Activated CD4-positive, alpha-beta T cell treated with anti-CD3 and anti-CD28 coated beads, Interleukin-2, amount 10 ng/mL, durations not matched to agents 7 days and 5 days (primary cell): ENCODE data around the gene ERVW-1. TPM values are rescaled to one million over a fixed set of nuclear protein-coding genes. Genes with fewer than 3 reads are reported as not detected.

Source experiments
- CTCF ChIA-PET: fragments of 350-600 bp; sonication (Branson Sonifier 250); formaldehyde crosslinking; loops from one replicate; lab custom pipeline; 2021; ENCODE audit warnings: antibody characterized with exemption; lab: Charles Lee
- POLR2A ChIA-PET: fragments of 350-600 bp; sonication (Branson Sonifier 250); formaldehyde crosslinking; loops from one replicate; lab custom pipeline; 2021; ENCODE audit warnings: antibody characterized with exemption; lab: Charles Lee
- DNase-seq: peaks from one replicate; pipeline ENCODE4 v3.0.0-alpha.2; 2020
- H3K27ac Mint-ChIP-seq: one replicate; pipeline ENCODE4 v1.8.0; 2021; ENCODE audit warnings: mild to moderate bottlenecking, moderate library complexity, mixed read lengths
- H3K27me3 Mint-ChIP-seq: one replicate; pipeline ENCODE4 v1.8.0; 2021; ENCODE audit warnings: mixed read lengths
- H3K36me3 Mint-ChIP-seq: one replicate; pipeline ENCODE4 v1.8.0; 2021; ENCODE audit warnings: low read depth, mixed read lengths
- H3K4me1 Mint-ChIP-seq: one replicate; pipeline ENCODE4 v1.8.0; 2021; ENCODE audit warnings: mixed read lengths
- H3K4me3 Mint-ChIP-seq: one replicate; pipeline ENCODE4 v1.8.0; 2021; ENCODE audit warnings: mild to moderate bottlenecking, moderate library complexity, mixed read lengths
- H3K9me3 Mint-ChIP-seq: one replicate; pipeline ENCODE4 v1.8.0; 2021; ENCODE audit warnings: mixed read lengths
- total RNA-seq, 2 experiments: library from RNA; stranded (reverse); gene quantifications; one replicate each; pipeline ENCODE4 v1.2.3, GENCODE V29; 2021

Gene ERVW-1
- total RNA-seq, 2 experiments from 2014 or later = not detected

GRCh38 chr7:92436612-92437445, 40.9 kb downstream of the ERVW-1 start:
- ChIA-PET POLR2A (no interaction called here), CTCF (interaction anchor here (1.0 to 1.7 kb wide), 2 partner anchors 10 to 12 kb away, joined by 3 read pairs; partner anchors contain the start of gene GATAD1)
- no peak for DNase-seq
- Mint-ChIP-seq H3K9me3 (no peaks in the 10 kb centered on the region), H3K4me1 (no peaks in the 10 kb centered on the region), H3K4me3 (no peak overlapping the region), H3K27ac (no peak overlapping the region), H3K36me3 (no peaks in the 10 kb centered on the region), H3K27me3 (no peaks in the 10 kb centered on the region)

DNA sequence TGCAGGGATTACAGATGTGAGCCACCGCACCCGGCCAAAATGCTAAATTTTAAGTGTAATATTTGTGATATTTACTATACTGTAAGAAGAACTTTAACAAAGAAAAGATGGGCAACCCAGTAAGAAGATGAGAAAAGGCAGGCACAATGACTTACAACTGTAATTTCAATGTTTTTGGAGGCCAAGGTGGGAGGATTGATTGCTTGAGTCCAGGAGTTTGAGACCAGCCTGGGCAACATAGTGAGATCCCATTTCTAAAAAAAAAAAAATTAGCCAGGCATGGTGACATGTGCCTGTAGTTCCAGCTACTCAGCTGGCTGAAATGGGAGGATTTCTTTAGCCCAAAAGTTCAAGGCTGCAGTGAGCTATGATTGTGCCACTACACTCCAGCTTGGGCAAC, 42.2 kb downstream of the ERVW-1 start:
- Mint-ChIP-seq H3K27ac (no peak overlapping the region), H3K4me1 (no peaks in the 10 kb centered on the region), H3K9me3 (no peaks in the 10 kb centered on the region), H3K36me3 (no peaks in the 10 kb centered on the region), H3K4me3 (no peak overlapping the region), H3K27me3 (no peaks in the 10 kb centered on the region)
- ChIA-PET POLR2A (no interaction called here), CTCF (interaction anchor here (0.7 kb wide), 1 partner anchor 15 kb away, joined by 5 read pairs; no protein-coding TSS in a partner anchor)
- no peak for DNase-seq

- Mint-ChIP-seq H3K27me3 (no peaks in the 10 kb centered on the region), H3K9me3 (no peaks in the 10 kb centered on the region), H3K27ac (no peak overlapping the region), H3K4me3 (no peak overlapping the region), H3K36me3 (no peaks in the 10 kb centered on the region), H3K4me1 (peaks cover 6% of the 10 kb centered on the region)
- no peak for DNase-seq
- ChIA-PET CTCF (interaction anchor here (1.5 kb wide), 1 partner anchor 14 kb away, joined by 5 read pairs; the partner anchor contains the start of gene GATAD1), POLR2A (no interaction called here)
Measured at GRCh38 chr7:92433019-92433418, 44.7 kb downstream of the ERVW-1 start.

- no peak for DNase-seq
- Mint-ChIP-seq H3K36me3 (no peaks in the 10 kb centered on the region), H3K4me3 (no peak overlapping the region), H3K27me3 (no peaks in the 10 kb centered on the region), H3K27ac (no peak overlapping the region), H3K4me1 (peaks cover 6% of the 10 kb centered on the region), H3K9me3 (no peaks in the 10 kb centered on the region)
- CTCF ChIA-PET = interaction anchor here (1.5 kb wide), 1 partner anchor 15 kb away, joined by 5 read pairs; the partner anchor contains the start of gene GATAD1
- POLR2A ChIA-PET = no interaction called here
Measured at GRCh38 chr7:92432299-92432946, 45.3 kb downstream of the ERVW-1 start.

- CTCF ChIA-PET = interaction anchor here (1.5 kb wide), 1 partner anchor 154 kb away, joined by 3 read pairs; no protein-coding TSS in a partner anchor
- H3K27me3 Mint-ChIP-seq = peaks cover 8% of the 10 kb centered on the region
- H3K9me3 Mint-ChIP-seq = no peaks in the 10 kb centered on the region
- no peak overlapping the region for H3K27ac Mint-ChIP-seq
- no peak overlapping the region for H3K4me3 Mint-ChIP-seq
- POLR2A ChIA-PET = no interaction called here
- DNase-seq = no peak
- peaks cover 24% of the 10 kb centered on the region for H3K4me1 Mint-ChIP-seq
- H3K36me3 Mint-ChIP-seq = no peaks in the 10 kb centered on the region
Measured at GRCh38 chr7:92427193-92427592, 50.6 kb downstream of the ERVW-1 start.

- no peak overlapping the region for H3K27ac Mint-ChIP-seq
- no peaks in the 10 kb centered on the region for H3K9me3 Mint-ChIP-seq
- DNase-seq = no peak
- CTCF ChIA-PET = interaction anchor here (0.6 to 6.0 kb wide), 4 partner anchors 9 to 1280 kb away, joined by 3 to 49 read pairs (median 6); partner anchors contain the start of gene GATAD1
- peak overlapping the region; percentile 53 for H3K4me3 Mint-ChIP-seq
- H3K4me1 Mint-ChIP-seq = peaks cover 24% of the 10 kb centered on the region
- H3K27me3 Mint-ChIP-seq = peaks cover 8% of the 10 kb centered on the region
- no peaks in the 10 kb centered on the region for H3K36me3 Mint-ChIP-seq
- POLR2A ChIA-PET = no interaction called here
Measured at GRCh38 chr7:92425311-92425947, 52.3 kb downstream of the ERVW-1 start.

DNA sequence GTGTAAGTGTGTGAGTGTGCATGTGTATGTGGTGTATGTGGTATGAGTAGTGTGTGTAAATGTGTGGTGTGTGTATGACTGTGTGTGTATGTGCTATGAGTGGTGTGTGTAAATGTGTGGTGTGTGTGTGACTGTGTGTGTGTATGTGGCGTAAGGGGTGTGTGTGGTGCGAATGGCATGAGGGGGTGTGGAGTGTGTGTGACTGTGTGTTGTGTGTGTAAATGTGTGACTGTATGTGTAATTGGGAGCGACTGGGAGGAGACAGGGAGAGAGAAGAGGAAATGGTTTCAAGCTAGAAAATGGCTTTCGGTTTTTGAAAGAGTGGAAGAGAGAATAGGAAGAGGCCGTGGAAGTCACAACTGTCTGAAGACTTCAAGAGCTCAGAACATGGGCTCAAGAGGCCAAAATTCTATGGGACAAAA, 54.0 kb downstream of the ERVW-1 start:
- no peak for DNase-seq

GRCh38 chr7:92422926-92423325, 54.8 kb downstream of the ERVW-1 start:
- H3K27me3 Mint-ChIP-seq = peaks cover 8% of the 10 kb centered on the region
- H3K27ac Mint-ChIP-seq = no peak overlapping the region
- POLR2A ChIA-PET = interaction anchor here (1.1 kb wide), 1 partner anchor 24 kb away, joined by 3 read pairs; the partner anchor contains the start of gene GATAD1

More for the DNA sequence above, 54.0 kb downstream of the ERVW-1 start:
- Mint-ChIP-seq H3K9me3 (no peaks in the 10 kb centered on the region), H3K27ac (no peak overlapping the region), H3K27me3 (peaks cover 8% of the 10 kb centered on the region), H3K36me3 (no peaks in the 10 kb centered on the region), H3K4me1 (peaks cover 17% of the 10 kb centered on the region), H3K4me3 (peak overlapping the region; percentile 11)
- ChIA-PET CTCF (interaction anchor here (1.0 to 6.0 kb wide), 5 partner anchors 10 to 293 kb away, joined by 3 to 49 read pairs (median 4); partner anchors contain the start of gene GATAD1), POLR2A (no interaction called here)

DNA sequence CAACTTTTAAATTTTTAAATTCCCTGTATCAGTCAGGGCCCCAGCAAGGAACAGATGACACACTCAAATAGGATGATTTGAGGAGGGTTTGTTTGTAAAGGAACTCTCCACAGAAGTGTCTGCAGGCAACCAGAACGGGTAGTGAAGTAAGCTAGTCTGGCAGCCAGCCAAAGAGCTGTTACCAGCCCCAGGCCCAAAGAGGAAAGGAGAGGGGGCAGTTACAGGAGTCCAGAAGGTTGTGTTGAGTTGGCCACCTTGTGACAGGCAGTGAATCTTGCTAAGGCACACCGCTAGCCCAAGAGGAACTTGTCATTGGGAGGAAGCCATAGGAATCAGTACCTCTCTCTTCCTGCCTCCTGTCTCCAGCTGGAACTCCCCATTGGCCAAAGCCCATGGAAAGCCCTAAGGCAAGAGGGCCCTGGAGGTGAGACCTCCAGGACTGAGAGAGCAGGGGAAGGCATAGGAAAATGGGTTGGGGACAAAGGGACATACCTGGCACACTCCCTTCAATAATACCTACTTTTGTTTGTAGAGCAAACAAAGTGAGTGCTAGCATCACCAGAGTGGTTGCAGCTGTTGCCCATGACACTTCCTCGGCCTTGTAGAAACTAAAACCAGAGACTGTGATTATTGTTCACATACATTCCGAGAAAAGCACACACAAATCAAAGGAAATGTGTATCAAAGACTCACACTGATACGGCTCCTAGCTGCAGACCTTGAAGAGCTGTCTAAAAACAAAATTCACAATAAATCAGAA, 55.9 kb downstream of the ERVW-1 start:
- Mint-ChIP-seq H3K9me3 (no peaks in the 10 kb centered on the region), H3K4me3 (no peak overlapping the region), H3K27me3 (peaks cover 4% of the 10 kb centered on the region), H3K4me1 (peaks cover 17% of the 10 kb centered on the region), H3K36me3 (no peaks in the 10 kb centered on the region), H3K27ac (no peak overlapping the region)
- ChIA-PET CTCF (interaction anchor here (1.0 to 6.0 kb wide), 5 partner anchors 9 to 25 kb away, joined by 3 to 49 read pairs (median 3); partner anchors contain the start of gene GATAD1), POLR2A (interaction anchor here (1.1 kb wide), 1 partner anchor 25 kb away, joined by 3 read pairs; the partner anchor contains the start of gene GATAD1)
- DNase-seq = no peak

More at GRCh38 chr7:92422926-92423325, 54.8 kb downstream of the ERVW-1 start:
- CTCF ChIA-PET = interaction anchor here (1.0 to 6.0 kb wide), 3 partner anchors 12 to 178 kb away, joined by 3 to 49 read pairs (median 5); partner anchors contain the start of gene GATAD1
- peaks cover 17% of the 10 kb centered on the region for H3K4me1 Mint-ChIP-seq
- DNase-seq = no peak
- no peaks in the 10 kb centered on the region for H3K36me3 Mint-ChIP-seq
- H3K9me3 Mint-ChIP-seq = no peaks in the 10 kb centered on the region
- H3K4me3 Mint-ChIP-seq = no peak overlapping the region
